ENCODE results near the gene FGF11.
A peak's percentile ranks its signal among the peaks of the same experiment; 100 is the strongest.

Gene FGF11

DNA sequence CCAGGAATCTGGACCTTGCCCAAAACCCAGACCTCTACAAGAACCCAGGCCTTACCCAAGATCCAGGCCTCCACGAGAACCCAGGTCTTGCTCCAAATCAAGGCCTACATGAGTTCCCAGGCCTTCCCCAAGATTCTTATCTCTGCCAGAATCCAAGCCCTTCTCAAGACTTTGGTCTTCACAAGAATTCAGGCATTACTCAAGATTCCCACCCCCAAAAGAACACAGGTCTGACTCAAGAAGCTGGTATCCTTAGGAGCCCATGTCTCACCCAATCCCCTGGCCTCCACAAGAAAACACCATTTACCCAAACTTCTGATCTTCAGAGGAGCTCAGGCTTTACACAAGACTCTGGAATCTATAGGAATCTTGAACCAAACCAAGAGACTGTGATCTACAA, 8.1 kb upstream of the FGF11 start:
- DNase-seq (ENCODE audit: low read depth in 2 of 2) = no peak

DNA sequence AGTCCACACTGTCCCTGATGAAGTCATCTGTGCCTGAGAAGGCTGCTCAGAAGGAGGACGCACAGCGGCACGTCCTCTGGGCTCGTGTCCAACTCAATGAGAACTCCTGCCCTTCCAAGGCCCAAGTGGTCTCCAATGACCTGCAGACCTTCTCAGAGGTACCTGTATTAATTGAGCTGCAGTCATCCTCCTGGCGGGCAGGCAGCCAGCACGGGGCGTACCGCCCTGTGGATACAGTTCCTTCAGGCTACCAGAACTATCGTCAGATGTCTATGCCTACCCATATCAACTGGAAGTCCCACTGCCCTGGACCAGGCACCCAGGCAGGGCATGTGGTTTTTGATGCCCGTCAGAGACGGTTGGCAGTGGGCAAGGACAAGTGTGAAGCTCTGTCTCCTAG, 7.0 kb upstream of the FGF11 start:
- no peak for DNase-seq (ENCODE audit: low read depth in 2 of 2)

DNA sequence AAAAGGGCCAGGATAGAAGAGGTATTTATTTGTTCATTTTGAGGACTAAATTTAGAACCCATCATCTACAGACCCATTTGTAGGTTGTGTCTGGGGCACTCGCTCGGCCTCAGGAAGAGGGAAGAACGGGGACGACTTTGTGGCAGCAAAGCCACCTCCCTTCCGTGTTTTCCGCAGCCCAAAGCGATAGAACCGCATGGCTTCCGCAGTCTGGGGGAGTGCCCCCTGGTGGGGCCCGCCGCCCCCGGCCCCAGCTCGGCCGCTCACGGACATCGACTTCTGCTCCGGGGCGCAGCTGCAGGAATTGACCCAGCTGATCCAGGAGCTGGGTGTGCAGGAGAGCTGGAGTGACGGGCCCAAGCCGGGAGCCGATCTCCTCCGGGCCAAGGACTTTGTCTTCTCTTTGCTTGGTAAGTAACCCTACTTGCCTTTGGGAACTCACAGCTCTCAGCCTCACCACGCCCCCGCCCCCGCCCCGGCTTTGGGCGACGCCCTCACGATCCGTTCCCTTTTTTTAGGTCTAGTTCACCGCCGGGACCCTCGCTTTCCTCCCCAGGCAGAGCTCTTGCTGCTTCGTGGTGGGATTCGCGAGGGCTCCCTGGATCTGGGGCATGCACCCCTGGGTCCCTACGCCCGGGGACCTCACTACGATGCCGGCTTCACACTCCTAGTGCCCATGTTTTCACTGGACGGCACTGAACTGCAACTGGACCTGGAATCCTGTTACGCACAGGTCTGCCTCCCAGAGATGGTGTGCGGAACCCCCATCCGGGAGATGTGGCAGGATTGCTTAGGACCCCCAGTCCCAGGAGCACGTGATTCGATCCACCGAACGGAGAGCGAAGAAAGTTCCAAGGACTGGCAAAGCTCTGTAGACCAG, 3.4 kb upstream of the FGF11 start:
- peak; percentile 18 to 27 for DNase-seq (ENCODE audit: low read depth in 2 of 2)

DNA sequence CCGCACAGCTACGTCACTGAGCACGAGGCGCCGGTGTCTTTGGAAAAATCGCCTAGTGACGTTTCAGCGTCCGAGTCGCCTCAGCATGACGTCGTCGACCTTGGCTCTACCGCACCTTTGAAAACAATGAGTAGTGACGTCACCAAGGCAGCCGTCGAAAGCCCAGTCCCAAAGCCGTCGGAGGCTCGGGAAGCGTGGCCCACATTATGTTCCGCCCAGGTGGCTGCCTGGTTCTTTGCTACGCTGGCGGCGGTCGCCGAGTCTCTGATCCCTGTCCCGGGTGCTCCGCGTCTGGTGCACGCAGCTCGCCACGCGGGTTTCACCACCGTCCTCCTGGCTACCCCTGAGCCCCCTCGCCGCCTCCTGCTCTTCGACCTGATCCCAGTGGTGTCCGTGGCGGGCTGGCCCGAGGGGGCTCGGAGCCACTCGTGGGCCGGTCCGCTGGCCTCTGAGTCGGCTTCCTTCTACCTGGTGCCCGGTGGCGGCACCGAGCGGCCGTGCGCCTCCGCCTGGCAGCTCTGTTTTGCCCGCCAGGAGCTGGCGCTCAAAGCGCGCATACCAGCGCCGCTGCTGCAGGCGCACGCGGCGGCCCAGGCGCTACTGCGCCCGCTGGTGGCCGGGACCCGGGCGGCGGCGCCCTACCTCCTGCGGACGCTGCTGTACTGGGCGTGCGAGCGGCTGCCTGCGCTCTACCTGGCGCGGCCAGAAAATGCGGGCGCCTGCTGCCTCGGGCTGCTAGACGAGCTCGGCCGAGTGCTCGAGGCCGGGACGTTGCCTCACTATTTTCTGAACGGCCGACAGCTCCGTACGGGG, 2.5 kb upstream of the FGF11 start:
- DNase-seq (ENCODE audit: low read depth in 2 of 2) = peak; percentile 53 to 65

DNA sequence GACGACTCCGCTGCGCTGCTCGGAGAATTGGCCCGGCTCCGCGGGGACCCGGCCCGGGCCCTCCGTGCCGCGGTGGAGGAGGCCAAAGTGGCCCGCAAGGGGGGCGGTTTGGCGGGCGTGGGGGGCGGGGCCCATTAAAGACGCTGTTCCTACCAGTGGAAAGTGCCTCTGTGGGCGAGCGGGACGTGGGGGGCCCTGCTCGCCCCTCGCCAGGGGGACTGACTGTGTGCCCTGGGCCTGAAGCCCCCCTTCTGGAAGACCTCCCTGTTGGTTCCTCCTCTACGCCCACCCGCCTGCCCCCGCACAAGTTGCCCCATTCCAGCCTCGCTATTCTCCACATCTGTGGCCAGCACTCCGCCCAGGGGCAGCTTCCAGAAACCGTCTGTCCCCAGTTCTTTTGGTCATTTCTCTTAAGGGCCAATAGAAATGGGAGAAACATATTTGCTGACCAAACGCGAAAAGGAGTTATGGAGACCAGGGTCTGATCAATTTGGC, 1.9 kb upstream of the FGF11 start:
- no peak for DNase-seq (ENCODE audit: low read depth in 2 of 2)

DNA sequence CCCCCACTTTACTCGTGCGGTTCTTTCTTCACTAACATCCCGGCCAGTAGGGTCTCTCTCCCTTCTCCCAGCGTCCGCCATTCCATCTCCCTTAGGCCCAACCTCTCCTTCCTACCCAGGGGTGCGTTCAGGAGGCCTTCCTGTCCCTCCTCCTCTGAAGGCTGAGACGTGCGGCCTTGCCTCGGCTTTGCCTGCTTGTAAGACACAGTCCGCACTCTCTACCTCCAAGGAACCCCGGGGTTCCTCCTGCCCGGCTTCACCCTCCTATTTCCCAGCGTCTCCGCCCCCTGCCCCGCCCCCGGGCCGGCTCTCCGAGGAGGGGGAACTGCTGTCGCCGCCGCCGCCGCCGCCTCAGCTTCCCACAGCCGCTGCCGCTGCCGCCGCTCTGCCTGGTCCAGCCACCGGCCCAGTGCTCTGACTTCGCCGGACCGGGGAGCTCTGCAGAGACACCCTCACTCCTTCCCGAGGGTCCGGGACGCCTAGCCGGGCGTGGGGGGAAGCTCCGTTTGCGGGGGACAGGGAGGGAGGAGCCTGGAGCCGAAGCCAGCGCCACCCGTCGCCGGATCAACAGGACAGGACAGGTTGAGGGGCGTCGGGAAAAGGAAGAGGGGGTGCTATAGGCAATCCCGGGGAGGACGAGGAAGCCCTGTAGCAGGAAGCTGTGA, 1.2 kb upstream of the FGF11 start:
- peak; percentile 16 to 48 for DNase-seq (ENCODE audit: low read depth in 2 of 2)

DNA sequence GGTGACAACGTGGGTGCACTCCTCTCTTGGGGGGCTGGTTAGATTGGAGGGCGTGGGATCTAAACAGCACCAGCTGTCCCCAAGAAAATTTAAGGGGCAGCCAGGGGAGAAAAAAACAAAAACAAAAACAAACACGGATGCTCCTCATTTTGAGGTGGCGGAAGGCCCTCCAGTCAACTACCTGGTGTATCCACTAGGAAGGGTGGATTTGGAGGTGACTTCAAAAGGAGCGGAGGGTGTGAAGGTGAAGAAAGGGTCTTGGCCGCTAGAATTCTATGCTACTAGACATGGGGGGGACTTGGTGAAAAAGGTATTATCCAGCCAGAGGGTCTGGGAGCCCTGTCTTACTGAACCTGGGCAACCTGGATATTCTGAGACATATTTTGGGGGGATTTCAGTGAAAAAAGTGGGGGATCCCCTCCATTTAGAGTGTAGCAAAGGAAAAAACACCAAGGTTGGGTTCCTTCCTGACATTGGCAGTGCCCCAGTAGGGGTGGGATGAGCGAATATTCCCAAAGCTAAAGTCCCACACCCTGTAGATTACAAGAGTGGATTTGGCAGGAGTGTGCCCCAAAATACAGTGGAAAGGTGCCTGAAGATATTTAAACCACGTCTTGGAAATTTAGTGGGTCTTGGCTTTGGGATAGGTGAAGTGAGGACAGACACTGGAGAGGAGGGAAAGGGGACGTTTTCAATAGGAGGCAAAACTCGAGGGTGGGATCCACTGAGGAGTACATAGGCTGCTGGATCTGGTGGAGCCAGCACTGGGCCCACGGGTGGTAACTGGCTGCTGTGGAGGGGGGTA, 454 bp upstream of the FGF11 start:
- no peak for DNase-seq (ENCODE audit: low read depth in 2 of 2)

DNA sequence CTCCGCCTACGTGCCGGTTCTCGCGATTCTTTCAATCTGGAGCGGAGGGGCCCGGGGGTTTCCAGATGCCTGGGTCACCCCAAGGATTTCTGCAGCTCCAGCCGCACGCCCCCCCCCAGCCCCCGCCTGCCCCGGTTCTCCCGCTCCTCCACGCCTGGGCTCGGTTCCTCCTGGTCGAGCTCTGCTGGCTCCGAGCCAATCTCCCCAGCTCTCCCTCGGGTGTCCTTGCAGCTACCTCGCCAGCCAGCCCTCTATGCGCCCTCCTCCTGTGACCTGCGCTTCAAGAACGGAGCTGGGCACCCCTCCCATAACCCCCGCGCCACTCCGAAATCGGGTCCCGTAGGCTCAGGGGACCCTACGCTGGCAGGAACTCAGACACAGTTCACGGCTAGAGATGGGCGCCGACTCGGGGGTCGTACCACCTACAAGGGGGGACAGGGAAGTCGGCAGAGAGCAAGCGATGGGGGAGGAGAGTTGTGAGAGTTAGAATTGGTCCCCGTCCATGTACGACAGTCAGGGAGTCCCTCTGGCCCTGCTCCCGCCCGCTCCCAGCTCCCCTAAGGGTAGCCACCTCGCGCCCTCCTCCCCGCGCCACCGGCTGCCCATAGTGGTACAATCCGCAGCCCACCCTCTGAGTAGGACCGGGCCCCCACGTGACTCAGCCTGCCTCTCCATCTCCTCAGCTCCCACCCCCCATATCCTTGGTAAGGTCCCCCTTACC, 961 bp downstream of the FGF11 start:
- no peak for DNase-seq (ENCODE audit: low read depth in 2 of 2)

DNA sequence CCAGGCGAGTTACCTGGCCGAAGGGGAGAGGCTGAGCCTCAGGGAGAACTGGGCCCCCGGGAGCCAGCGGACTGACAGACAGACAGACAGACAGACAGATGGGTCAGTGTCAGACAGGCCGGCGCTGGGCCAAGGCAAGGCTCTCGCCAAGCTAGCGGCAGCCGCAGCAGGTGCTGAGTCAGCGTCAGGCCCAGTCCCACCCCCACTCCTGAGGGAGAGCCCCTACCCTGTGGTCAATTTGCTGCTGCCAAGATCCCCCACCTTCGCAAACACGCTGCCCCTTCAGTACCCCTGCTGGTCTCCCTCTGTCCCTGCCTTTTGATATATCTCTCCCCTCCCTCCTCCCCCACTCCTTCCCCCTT, 1.5 kb downstream of the FGF11 start:
- no peak for DNase-seq (ENCODE audit: low read depth in 2 of 2)

DNA sequence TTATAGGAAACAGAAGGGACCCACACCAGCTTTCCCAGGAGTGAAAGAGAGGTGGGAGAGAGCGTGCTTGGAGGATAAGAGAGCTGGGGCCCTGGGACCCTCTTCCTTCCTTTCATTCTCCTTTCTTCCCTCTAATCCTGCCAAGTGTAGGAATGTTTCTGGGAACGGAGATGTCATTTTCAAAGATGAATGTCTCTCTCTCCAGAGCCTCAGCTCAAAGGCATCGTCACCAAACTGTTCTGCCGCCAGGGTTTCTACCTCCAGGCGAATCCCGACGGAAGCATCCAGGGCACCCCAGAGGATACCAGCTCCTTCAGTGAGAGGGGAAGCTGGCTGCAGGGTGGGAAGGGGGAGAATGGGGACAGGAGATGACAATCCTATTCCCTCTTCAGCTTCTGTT, 2.0 kb downstream of the FGF11 start:
- DNase-seq (ENCODE audit: low read depth in 2 of 2) = no peak

DNA sequence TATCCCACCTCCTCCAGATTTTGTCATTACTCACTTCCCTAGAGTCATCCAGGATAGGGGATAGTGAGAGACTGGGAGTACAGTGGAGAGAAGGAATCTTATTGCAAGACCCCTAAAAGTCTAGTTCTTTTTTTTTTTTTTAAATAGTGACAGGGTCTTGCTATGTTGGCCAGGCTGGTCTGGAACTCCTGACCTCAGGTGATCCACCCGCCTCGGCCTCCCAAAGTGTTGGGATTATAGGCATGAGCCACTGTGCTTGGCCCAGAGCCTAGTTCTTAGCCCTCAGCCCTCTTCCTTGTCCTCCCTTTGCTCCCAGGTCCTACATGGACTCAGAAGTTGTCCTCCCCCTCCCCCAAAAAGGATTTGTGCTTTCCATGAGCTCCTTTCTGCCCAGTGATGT, 2.8 kb downstream of the FGF11 start:
- no peak for DNase-seq (ENCODE audit: low read depth in 2 of 2)

DNA sequence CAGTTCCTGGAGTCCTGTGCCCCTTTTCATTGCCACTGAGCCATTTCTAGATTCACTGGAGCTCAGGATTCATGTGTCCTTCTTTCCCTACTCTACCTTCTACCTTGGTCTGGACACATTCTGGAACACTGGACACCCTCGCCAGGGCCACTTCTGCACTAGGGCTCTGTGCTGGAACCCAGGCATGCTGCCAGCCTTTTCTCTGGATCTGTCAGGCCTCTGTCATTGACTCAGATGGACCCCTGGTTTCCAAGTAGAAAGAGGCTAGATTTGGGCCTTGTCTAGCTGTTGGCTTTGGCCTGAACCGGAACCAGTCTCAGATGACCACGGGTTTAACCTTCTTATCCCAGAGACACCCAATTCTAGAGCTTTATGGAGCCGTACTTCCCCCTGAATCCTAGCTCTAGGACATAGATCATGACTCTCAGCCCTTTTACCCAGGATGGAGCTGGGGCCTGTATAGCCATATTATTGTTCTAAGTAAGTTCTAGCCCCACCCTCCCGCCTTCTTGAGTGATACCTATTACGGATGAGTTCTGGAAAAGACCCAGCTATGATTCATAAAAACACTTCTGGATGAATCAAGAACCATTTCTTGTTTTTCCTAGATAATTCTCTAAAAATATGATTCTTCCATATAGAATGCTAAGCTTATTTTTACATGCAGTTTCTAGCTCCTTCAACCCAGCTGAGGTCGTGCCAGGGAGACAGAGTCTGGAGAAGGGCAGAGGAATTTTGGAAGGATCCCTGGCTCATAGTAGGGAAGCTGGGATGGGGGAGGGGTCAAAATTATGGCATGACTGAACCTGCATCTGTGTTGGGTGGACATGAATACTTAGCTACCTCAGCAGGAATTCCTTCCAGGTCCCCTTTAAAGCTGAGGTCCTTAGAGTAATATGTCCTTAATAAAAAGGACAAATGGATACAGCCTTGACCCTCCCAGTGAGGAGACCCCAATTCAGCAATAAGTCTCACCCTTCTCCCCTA, 4.5 kb downstream of the FGF11 start:
- DNase-seq (ENCODE audit: low read depth in 2 of 2) = no peak

DNA sequence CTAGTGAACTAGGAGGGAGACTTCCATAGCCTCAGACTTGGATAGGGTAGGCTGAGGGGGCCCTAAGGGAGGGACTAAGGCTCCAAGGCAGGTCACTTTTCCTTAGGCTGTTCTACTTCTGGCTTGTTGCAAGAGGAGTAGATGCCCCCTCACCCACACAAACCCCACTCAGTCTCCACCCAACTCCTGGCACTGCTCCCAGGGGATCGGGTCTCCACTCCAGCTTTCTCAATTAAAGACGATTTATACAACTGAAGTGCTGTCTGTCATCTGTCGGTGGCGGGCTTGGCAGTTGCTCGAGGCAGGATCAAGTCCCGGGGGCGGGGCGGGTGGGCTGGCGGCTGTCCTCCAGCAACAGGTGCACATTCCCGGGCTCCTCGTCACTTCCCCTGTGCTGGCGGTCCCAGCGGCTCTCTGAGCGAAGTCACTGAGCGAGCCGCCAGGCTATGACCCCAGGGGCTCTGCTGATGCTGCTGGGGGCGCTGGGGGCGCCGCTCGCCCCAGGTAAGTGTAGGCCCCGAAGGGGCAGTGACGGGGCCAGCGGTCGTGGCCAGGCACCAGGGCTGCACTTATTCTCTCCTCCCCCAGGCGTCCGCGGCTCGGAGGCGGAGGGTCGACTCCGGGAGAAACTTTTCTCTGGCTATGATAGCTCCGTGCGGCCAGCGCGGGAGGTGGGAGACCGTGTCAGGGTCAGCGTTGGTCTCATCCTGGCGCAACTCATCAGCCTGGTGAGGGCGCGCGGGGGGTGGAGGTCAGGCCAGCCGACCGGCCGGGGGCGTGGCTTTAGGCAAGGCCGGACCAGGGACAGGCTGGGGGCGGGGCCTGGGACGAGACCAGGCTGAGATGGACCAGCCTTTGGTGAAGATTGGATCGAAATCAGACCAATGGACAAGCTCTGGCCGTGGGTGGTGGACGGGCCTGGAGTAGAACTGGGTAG, 5.6 kb downstream of the FGF11 start, which contains the start of gene CHRNB1:
TSS of gene CHRNB1 (plus strand) at position 380 of the 937 bp plus-strand sequence. CDS start at position 447, 67 bp downstream.
- no peak for DNase-seq (ENCODE audit: low read depth in 2 of 2)

DNA sequence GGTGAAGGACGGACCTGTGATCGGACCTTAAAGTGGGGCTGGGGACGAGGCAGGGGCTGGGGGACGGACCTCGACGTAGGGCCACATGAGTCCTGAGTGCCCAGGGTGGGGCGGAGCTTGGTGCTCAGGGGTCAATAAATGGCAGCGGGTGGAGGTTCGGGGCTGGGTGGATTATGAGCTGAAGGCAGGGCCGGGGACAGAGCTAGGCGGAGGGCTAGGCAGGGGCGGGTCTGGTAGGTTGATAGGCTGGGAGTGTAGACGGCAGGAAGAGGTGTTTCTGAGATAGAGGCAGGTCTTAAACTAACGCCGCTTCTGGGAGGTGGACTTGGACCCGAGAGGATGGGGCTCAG, 6.3 kb downstream of the FGF11 start:
- no peak for DNase-seq (ENCODE audit: low read depth in 2 of 2)

DNA sequence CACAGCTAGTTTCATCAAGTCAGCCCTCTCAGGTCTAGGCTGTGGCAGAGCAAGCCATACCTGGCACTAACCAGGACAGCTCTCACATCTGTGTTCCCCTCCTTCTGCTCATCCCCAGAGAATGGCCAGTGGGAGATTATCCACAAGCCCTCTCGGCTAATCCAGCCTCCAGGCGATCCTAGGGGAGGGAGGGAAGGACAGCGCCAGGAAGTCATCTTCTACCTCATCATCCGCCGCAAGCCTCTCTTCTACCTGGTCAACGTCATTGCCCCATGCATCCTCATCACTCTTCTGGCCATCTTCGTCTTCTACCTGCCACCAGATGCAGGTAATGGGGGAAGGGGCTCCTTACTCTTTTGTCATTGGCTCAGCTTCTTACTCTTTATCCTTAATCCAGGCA, 9.1 kb downstream of the FGF11 start:
- no peak for DNase-seq (ENCODE audit: low read depth in 2 of 2)

DNA sequence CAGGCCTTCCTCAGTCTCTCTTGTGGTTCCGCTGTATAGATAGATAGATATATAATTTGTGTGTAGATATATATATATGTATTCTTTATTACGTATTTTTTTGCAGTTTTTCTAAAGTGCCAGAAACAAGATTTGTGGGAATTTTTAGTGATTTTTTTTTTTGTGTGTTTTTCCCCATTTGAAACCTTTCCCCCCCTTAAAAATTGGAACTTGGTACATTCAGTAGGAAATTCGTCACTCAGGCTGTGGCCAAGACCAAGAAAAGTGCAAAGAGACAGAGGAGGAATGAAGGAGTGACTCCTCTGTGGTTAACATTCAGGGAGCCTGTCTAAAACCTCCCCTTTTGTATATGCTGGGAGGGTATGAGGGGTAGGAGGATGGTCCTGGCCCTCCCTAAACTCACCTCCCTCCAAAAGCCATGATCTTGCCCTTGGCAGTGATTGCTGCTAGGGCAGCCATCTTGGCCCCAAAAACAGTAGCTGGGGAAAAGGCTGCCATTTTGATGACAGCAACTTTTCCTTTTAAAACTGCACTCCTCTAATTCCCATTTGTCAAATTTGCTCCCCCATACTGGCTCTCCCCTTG, 20.7 kb downstream of the FGF11 start:
- no peak for DNase-seq (ENCODE audit: low read depth in 2 of 2)

DNA sequence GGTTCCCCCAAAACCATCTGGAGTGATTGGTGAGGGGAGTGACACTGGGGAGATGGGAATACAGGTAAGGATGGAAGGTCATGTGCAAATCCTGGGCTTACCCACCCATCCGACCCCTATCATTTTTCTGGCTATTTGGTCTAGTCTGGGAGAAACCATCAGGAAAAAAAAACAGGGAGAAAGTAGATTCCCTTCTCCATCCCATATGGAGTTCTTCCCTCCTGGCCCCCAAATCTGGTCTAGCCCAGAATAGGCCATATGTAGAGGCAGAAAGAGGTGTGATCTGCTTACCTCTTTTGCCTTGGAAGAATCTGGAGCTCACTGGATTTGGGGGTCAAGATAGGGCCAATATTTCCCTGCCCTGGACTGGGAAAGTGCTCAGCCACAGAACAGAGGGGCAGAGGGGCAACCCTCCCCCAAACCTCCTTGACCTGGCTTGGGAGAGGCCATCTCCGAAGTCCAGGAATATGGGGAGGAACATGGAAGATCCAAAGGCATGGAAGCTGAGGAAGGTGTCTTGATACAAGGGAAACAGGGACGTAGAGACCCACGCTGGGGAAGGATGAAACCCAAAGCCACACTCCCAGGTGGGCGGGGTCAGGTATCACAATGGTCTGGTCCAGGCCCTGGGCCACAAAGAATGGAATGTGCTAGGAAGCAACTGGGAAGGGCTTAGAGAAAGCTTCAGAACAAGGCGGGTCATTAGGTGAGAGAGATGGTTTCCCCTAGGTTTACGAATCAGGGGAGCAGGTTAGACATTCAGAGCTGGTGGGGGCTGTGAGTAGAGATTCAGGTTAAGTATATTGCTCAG, 21.7 kb downstream of the FGF11 start:
- no peak for DNase-seq (ENCODE audit: low read depth in 2 of 2)

Measured in stimulated activated CD4-positive, alpha-beta T cell treated with anti-CD3 and anti-CD28 coated beads, Interleukin-1b, Interleukin-23, amount 100 ng/mL, for 1 hour (primary cell).